ENCODE measurements around the gene RAMACL. TPM values are rescaled to one million over a fixed set of nuclear protein-coding genes. Genes with fewer than 3 reads are reported as not detected.

The RAMACL gene
- total and polyA plus RNA-seq, 2 of the 4 experiments (the other 2 are of a cell fraction): 0.46 to 0.90 TPM

- Histone ChIP-seq H3K14ac (replicated peaks; ENCODE audit: low read depth, low read length) (peak overlapping the region; percentile 35; the same call in 1 of the 2 replicates), H3K9me3 (ENCODE audit: control insufficient read depth, insufficient read depth, low read length) (no peaks in the 10 kb centered on the region), H3K9ac (ENCODE audit: low read depth, low read length) (no peak overlapping the region), H2AK5ac (ENCODE audit: low read depth, low read length) (peak overlapping the region; percentile 29; the same call in 1 of the 2 replicates), H4K8ac (ENCODE audit: low read depth in 2 of 2, low read length in 2 of 2) (peak overlapping the region in 1 of 2 experiments; percentile 24; a peak in 1 of 4 replicates), H3K79me1 (ENCODE audit: low read depth in 1 of 2, low read length in 2 of 2) (peaks cover 23 to 49% of the 10 kb centered on the region in 2 experiments; a peak in 3 of 4 replicates), H2BK5ac (ENCODE audit: low read depth, low read length, poor library complexity, severe bottlenecking) (no peak overlapping the region), H3K23ac (ENCODE audit: low read depth, low read length) (no peak overlapping the region), H2BK20ac (ENCODE audit: low read depth, low read length) (peak overlapping the region; percentile 28; the same call in 1 of the 2 replicates), H3K4ac (ENCODE audit: low read depth, low read length) (peak overlapping the region; percentile 17; the same call in 1 of the 2 replicates), H4K91ac (ENCODE audit: insufficient read depth, low read depth, low read length) (no peak overlapping the region), H3K4me2 (ENCODE audit: low read depth, low read length) (peak overlapping the region; percentile 27), H3K9me1 (ENCODE audit: insufficient read depth, low read length) (peaks cover 18% of the 10 kb centered on the region), H3K4me3 (ENCODE audit: insufficient read depth, low read depth, low read length) (no peak overlapping the region), H2AK9ac (replicated peaks; ENCODE audit: low read depth, low read length, poor library complexity) (peak overlapping the region; percentile 53), H3K36me3 (ENCODE audit: control insufficient read depth, insufficient read depth, low read length) (no peaks in the 10 kb centered on the region), H2AFZ (replicated peaks; ENCODE audit: low read length, poor library complexity) (no peak overlapping the region), H3K56ac (ENCODE audit: extremely low read depth, insufficient read depth, low read length) (peak overlapping the region; percentile 10; the same call in 1 of the 2 replicates), H3K27me3 (ENCODE audit: control insufficient read depth, insufficient read depth, low read length) (no peaks in the 10 kb centered on the region), H2BK15ac (ENCODE audit: low read depth, low read length) (peak overlapping the region; percentile 3; the same call in 1 of the 3 replicates), H3K18ac (ENCODE audit: low read depth, low read length) (no peak overlapping the region), H2BK120ac (ENCODE audit: low read depth, low read length) (no peak overlapping the region), H3K27ac (ENCODE audit: insufficient read depth, low read length) (peak overlapping the region; percentile 55; the same call in 1 of the 2 replicates), H4K20me1 (ENCODE audit: insufficient read depth, low read length) (no peaks in the 10 kb centered on the region; the same call in 1 of the 2 replicates), H4K5ac (ENCODE audit: low read depth, low read length) (no peak overlapping the region), H3K4me1 (ENCODE audit: control insufficient read depth, insufficient read depth, low read length) (peaks cover 31% of the 10 kb centered on the region)
- 74% methylated on average over 3 of the region's 4 CpGs; no CpG with 5 or more reads in 1 of the 2 experiments for WGBS, 2 experiments (ENCODE audit: extremely low coverage in 2 of 2, insufficient read length in 1 of 2)
- dilution Hi-C loops (cut with HindIII; ENCODE audit: low sequenced_read_pairs, unreplicated experiment): no loop called here
- BruUV-seq (replicated peaks): no TSS peak
- POLR2A ChIA-PET (ENCODE audit: unreplicated experiment): no interaction called here
- in situ Hi-C loops (cut with MboI; ENCODE audit: low sequenced_read_pairs): no loop called here
- TF ChIP-seq POLR2A (IDR thresholded peaks at IDR 0.05; ENCODE audit: low read depth, low read length): no peak
- no peak for TF ChIP-seq USF2 (IDR thresholded peaks at IDR 0.05; ENCODE audit: low read depth, low read length)
- no peak for TF ChIP-seq CTCF (conservative IDR thresholded peaks at IDR 0.05; ENCODE audit: low read depth, low read length)
- no peak for TF ChIP-seq MXI1 (IDR thresholded peaks at IDR 0.05; ENCODE audit: borderline replicate concordance, low read depth, low read length)
- TF ChIP-seq NFE2L2 (IDR thresholded peaks at IDR 0.05; ENCODE audit: low read depth, low read length): no peak
- TF ChIP-seq BHLHE40 (IDR thresholded peaks at IDR 0.05; ENCODE audit: low read depth, low read length): no peak
- TF ChIP-seq RFX5 (IDR thresholded peaks at IDR 0.05; ENCODE audit: low read depth, low read length): no peak
- TF ChIP-seq RCOR1 (IDR thresholded peaks at IDR 0.05; ENCODE audit: insufficient replicate concordance, low read length): no peak
- no peak for TF ChIP-seq MAZ (IDR thresholded peaks at IDR 0.05; ENCODE audit: borderline replicate concordance, low read depth, low read length)
- no peak for TF ChIP-seq ELK1 (IDR thresholded peaks at IDR 0.05; ENCODE audit: borderline replicate concordance, low read depth, low read length)
- CTCF ChIA-PET: interaction anchor here (0.6 to 0.7 kb wide), 3 partner anchors 9 to 86 kb away, joined by 3 to 7 read pairs (median 6); no protein-coding TSS in a partner anchor
- no peak for ATAC-seq (ENCODE audit: low read depth)
- peak; percentile 69 for DNase-seq
- intact Hi-C loops (cut with micrococcal nuclease): no loop called here
Observed at GRCh38 chr6:166624275-166624674, 37.8 kb upstream of the RAMACL start.

Data from IMR-90 (cell line).